ENCODE data around the gene BAMBI. TPM values are rescaled to one million over a fixed set of nuclear protein-coding genes. Genes with fewer than 3 reads are reported as not detected.

The BAMBI gene
- total and polyA plus RNA-seq, 2 of the 8 experiments (the other 6 are each of a cell fraction or from before 2014, with no cell fraction given) = 5.6 to 26.4 TPM

DNA sequence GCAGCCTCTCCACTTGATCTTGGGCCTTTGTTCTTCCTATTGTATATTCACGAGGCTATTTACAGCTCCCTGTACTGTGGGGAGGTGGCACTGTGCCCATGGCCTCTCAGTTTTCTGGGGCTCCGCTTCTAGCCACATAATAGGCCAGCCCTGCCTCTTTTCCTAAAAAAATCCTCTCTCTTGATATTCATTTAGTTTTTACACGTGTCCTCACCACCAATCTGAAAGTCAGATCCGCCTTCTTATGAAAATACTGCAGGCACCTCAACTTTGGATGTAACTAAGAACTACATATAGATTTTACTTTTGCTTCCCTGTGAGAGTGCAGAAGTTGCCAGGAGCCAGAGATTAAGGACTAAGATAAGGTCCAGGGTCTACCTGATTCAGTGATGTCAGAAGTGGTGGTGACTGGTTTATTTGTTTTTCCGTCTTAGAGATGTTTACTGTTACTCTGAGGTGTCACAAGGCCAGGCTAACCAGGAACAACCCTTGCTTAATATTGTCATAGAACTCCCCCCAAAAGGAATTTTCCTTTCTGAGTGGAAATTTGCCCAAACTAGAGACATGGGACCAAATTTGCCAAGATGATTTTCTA lies 7.8 kb downstream of the BAMBI start:
- Histone ChIP-seq H2BK12ac (ENCODE audit: low read depth, low read length) (no peak overlapping the region), H2BK5ac (ENCODE audit: low read depth, low read length) (no peak overlapping the region), H3K18ac (ENCODE audit: extremely low read depth, low read length) (no peak overlapping the region), H3K23ac (ENCODE audit: insufficient read length) (no peak overlapping the region), H2BK15ac (ENCODE audit: low read length) (no peak overlapping the region), H4K5ac (ENCODE audit: insufficient read length, low read depth, low read length) (no peak overlapping the region), H3K4ac (replicated peaks; ENCODE audit: insufficient read length, low read depth, low read length) (no peak overlapping the region), H4K8ac (ENCODE audit: extremely low read depth, insufficient read depth, low read length) (no peak overlapping the region), H3K9ac (replicated peaks in 1 of 4; ENCODE audit: extremely low read depth in 1 of 4, low read depth in 3 of 4, low read length in 3 of 4) (no peak overlapping the region; a peak in 1 of 7 replicates), H3K23me2 (ENCODE audit: low read depth, low read length) (no peaks in the 10 kb centered on the region), H2BK20ac (ENCODE audit: low read length) (no peak overlapping the region), H3K9me3 (ENCODE audit: insufficient read depth in 2 of 2, low read depth in 1 of 2, low read length in 1 of 2) (no peaks in the 10 kb centered on the region), H3K79me2 (ENCODE audit: control insufficient read depth in 1 of 2, insufficient read depth in 2 of 2, low read length in 2 of 2) (peaks cover 0 to 31% of the 10 kb centered on the region in 2 experiments; a peak in 3 of 4 replicates), H3K27me3 (replicated peaks in 1 of 4; ENCODE audit: control insufficient read depth in 3 of 4, extremely low read depth in 1 of 4, insufficient read depth in 3 of 4, low read length in 3 of 4) (no peaks in the 10 kb centered on the region), H3K4me1 (replicated peaks in 1 of 4; ENCODE audit: control insufficient read depth in 3 of 4, insufficient read depth in 4 of 4, low read length in 3 of 4) (peaks cover 4 to 27% (median 14%) of the 10 kb centered on the region in 4 experiments; a peak in 6 of 7 replicates), H2AFZ (ENCODE audit: low read length) (no peak overlapping the region), H3K27ac (ENCODE audit: low read depth, low read length) (no peak overlapping the region), H4K91ac (replicated peaks; ENCODE audit: insufficient read length, low read length) (no peak overlapping the region), H3K14ac (ENCODE audit: insufficient read length) (no peak overlapping the region), H3K79me1 (ENCODE audit: low read depth, low read length) (peaks cover 9% of the 10 kb centered on the region), H3K4me3 (ENCODE audit: extremely low read depth in 1 of 4, insufficient read depth in 2 of 4, low read depth in 3 of 4, low read length in 4 of 4) (no peak overlapping the region), H3K4me2 (ENCODE audit: insufficient read depth in 1 of 2, low read depth in 2 of 2, low read length in 2 of 2) (no peak overlapping the region), H4K20me1 (replicated peaks in 1 of 2; ENCODE audit: control insufficient read depth in 1 of 2, insufficient read depth in 2 of 2, low read length in 2 of 2) (peaks cover 5 to 9% of the 10 kb centered on the region in 2 experiments), H2AK5ac (ENCODE audit: low read depth, low read length) (no peak overlapping the region), H3K56ac (replicated peaks; ENCODE audit: insufficient read length, low read depth, low read length) (no peak overlapping the region), H3K36me3 (ENCODE audit: control insufficient read depth in 2 of 4, insufficient read depth in 4 of 4, low read length in 3 of 4) (peaks cover 0 to 22% (median 11%) of the 10 kb centered on the region in 4 experiments; a peak in 6 of 8 replicates), H2BK120ac (replicated peaks; ENCODE audit: low read depth, low read length) (no peak overlapping the region)
- TF ChIP-seq CBX8 (IDR thresholded peaks at IDR 0.05; ENCODE audit: borderline replicate concordance, low read depth, low read length) (no peak), RFX5 (IDR thresholded peaks at IDR 0.05; ENCODE audit: borderline replicate concordance, low read depth, low read length) (no peak), SP1 (IDR thresholded peaks at IDR 0.05; ENCODE audit: low read depth, low read length) (no peak), CTBP2 (IDR thresholded peaks at IDR 0.05; ENCODE audit: borderline replicate concordance, insufficient read depth, insufficient read length, low read length) (no peak), ASH2L (IDR thresholded peaks at IDR 0.05; ENCODE audit: low read length) (no peak), BACH1 (IDR thresholded peaks at IDR 0.05; ENCODE audit: low read length) (no peak), ZNF274 (IDR thresholded peaks at IDR 0.05; ENCODE audit: borderline replicate concordance, extremely low read depth, low read length) (no peak), JUN (IDR thresholded peaks at IDR 0.05; ENCODE audit: low read depth, low read length) (no peak), NRF1 (IDR thresholded peaks at IDR 0.05; ENCODE audit: low read depth, low read length) (no peak), TAF7 (optimal IDR thresholded peaks at IDR 0.05; ENCODE audit: borderline replicate concordance, low read depth, low read length) (no peak), CHD1 (IDR thresholded peaks at IDR 0.05; ENCODE audit: low read depth, low read length) (no peak), TCF12 (IDR thresholded peaks at IDR 0.05; ENCODE audit: low read depth, low read length) (no peak), TEAD4 (IDR thresholded peaks at IDR 0.05; ENCODE audit: low read depth, low read length) (no peak), SAP30 (IDR thresholded peaks at IDR 0.05; ENCODE audit: insufficient read depth, insufficient replicate concordance, low read length) (no peak)
- ChIA-PET CTCF (ENCODE audit: partially characterized antibody) (interaction anchor here (0.8 to 1.7 kb wide), 3 partner anchors 21 to 52 kb away, joined by 4 to 7 read pairs (median 5); no protein-coding TSS in a partner anchor), POLR2A (ENCODE audit: partially characterized antibody) (interaction anchor here (0.8 kb wide), 1 partner anchor 21 kb away, joined by 7 read pairs; no protein-coding TSS in a partner anchor)
- WGBS, 2 experiments (ENCODE audit: extremely low coverage in 1 of 2, insufficient coverage in 1 of 2, insufficient read length in 1 of 2, insufficient replicate concordance in 2 of 2, low coverage in 1 of 2, low lambda C conversion rate in 2 of 2, missing lambda C conversion rate in 1 of 2) = 85% methylated on average over 5 of the region's 5 CpGs; no CpG with 5 or more reads in 1 of the 2 experiments
- DNase-seq (ENCODE audit: low read depth in 1 of 2, low spot score in 2 of 2) (no peak), FAIRE-seq (no peak)

Measured in H1 (cell line).